Adipocyte (in vitro differentiated cells): Measurements from ENCODE around the gene BORCS8.
A peak's percentile ranks its signal among the peaks of the same experiment; 100 is the strongest.
"Not testable (repeated sequence)": the region's sequence is repeated elsewhere in the genome, so short reads cannot be mapped to it uniquely, and the experiment has no call there.

Experiments used
- DNase-seq: peaks from one replicate; pipeline ENCODE4 v3.0.0-alpha.2; 2015; ENCODE audit warnings: low read depth
- H3K27me3 ChIP-seq: replicated peaks from 2 replicates; pipeline ENCODE4 v1.7.0; 2013; ENCODE audit warnings: mild to moderate bottlenecking, low read length, moderate library complexity; ENCODE audit not compliant: control insufficient read depth, insufficient read depth
- H3K36me3 ChIP-seq: 2 replicates; pipeline ENCODE4 v1.7.0; 2013; ENCODE audit warnings: low read length, mild to moderate bottlenecking, moderate library complexity; ENCODE audit not compliant: control insufficient read depth, insufficient read depth, severe bottlenecking
- H3K4me1 ChIP-seq: 2 replicates; pipeline ENCODE4 v1.7.0; 2013; ENCODE audit warnings: mild to moderate bottlenecking, low read length, moderate library complexity; ENCODE audit not compliant: control insufficient read depth, insufficient read depth
- H3K4me3 ChIP-seq: 2 replicates; pipeline ENCODE4 v1.7.0; 2013; ENCODE audit warnings: mild to moderate bottlenecking, low read length, moderate library complexity
- H3K9ac ChIP-seq: 2 replicates; pipeline ENCODE4 v1.7.0; 2013; ENCODE audit warnings: mild to moderate bottlenecking, low read length, moderate library complexity
- H3K9me3 ChIP-seq: 2 replicates; pipeline ENCODE4 v1.7.0; 2013; ENCODE audit warnings: mild to moderate bottlenecking, low read length, moderate library complexity; ENCODE audit not compliant: control insufficient read depth

Gene BORCS8

GRCh38 chr19:19145281-19145680 lies 46.7 kb downstream of the BORCS8 start:
- Histone ChIP-seq H3K27me3 (no peaks in the 10 kb centered on the region), H3K9ac (no peak overlapping the region), H3K4me1 (no peaks in the 10 kb centered on the region), H3K36me3 (peaks cover 4% of the 10 kb centered on the region), H3K4me3 (no peak overlapping the region), H3K9me3 (no peaks in the 10 kb centered on the region)
- no peak for DNase-seq

GRCh38 chr19:19142347-19142746 lies 49.6 kb downstream of the BORCS8 start:
- Histone ChIP-seq H3K9me3 (no peaks in the 10 kb centered on the region), H3K36me3 (peaks cover 4% of the 10 kb centered on the region), H3K27me3 (no peaks in the 10 kb centered on the region), H3K4me3 (no peak overlapping the region), H3K9ac (no peak overlapping the region), H3K4me1 (peaks cover 4% of the 10 kb centered on the region)
- DNase-seq: no peak

GRCh38 chr19:19140476-19140875 lies 51.5 kb downstream of the BORCS8 start:
- no peaks in the 10 kb centered on the region for H3K27me3 ChIP-seq
- no peak overlapping the region for H3K4me3 ChIP-seq

GRCh38 chr19:19139876-19140229 lies 52.1 kb downstream of the BORCS8 start:
- Histone ChIP-seq H3K36me3 (no peaks in the 10 kb centered on the region), H3K9me3 (no peaks in the 10 kb centered on the region), H3K4me3 (no peak overlapping the region), H3K4me1 (peaks cover 6% of the 10 kb centered on the region), H3K9ac (no peak overlapping the region), H3K27me3 (no peaks in the 10 kb centered on the region)
- no peak for DNase-seq

More at GRCh38 chr19:19140476-19140875, 51.5 kb downstream of the BORCS8 start:
- no peak overlapping the region for H3K9ac ChIP-seq
- H3K9me3 ChIP-seq: no peaks in the 10 kb centered on the region
- no peaks in the 10 kb centered on the region for H3K36me3 ChIP-seq
- DNase-seq: no peak
- peaks cover 6% of the 10 kb centered on the region for H3K4me1 ChIP-seq

- Histone ChIP-seq H3K4me1 (peaks cover 6% of the 10 kb centered on the region), H3K4me3 (peak within 1 kb of the TSS; percentile 87), H3K36me3 (no peaks in the 10 kb centered on the region), H3K9me3 (no peaks in the 10 kb centered on the region), H3K27me3 (no peaks in the 10 kb centered on the region), H3K9ac (peak within 1 kb of the TSS; percentile 92)
- peak; percentile 99 for DNase-seq
Measured at GRCh38 chr19:19138109-19138981, 53.6 kb downstream of the BORCS8 start, which contains the start of gene TMEM161A. TSS of gene TMEM161A (minus strand) at chr19:19138478. CDS start at chr19:19138428, 50 bp downstream.

- peaks cover under 1% of the 10 kb centered on the region for H3K9me3 ChIP-seq
- H3K9ac ChIP-seq: peak overlapping the region; percentile 92
- H3K36me3 ChIP-seq: no peaks in the 10 kb centered on the region
- H3K4me1 ChIP-seq: peaks cover 6% of the 10 kb centered on the region
- peak overlapping the region; percentile 87 for H3K4me3 ChIP-seq
- DNase-seq: peak; percentile 41
- H3K27me3 ChIP-seq: no peaks in the 10 kb centered on the region
Measured at GRCh38 chr19:19137556-19138108, 54.3 kb downstream of the BORCS8 start.

GRCh38 chr19:19135713-19136112 lies 56.2 kb downstream of the BORCS8 start:
- H3K9ac ChIP-seq, DNase-seq, H3K36me3 ChIP-seq, H3K4me1 ChIP-seq, H3K27me3 ChIP-seq, H3K4me3 ChIP-seq: not testable (repeated sequence)
- H3K9me3 ChIP-seq: peaks cover 10% of the 10 kb centered on the region

- H3K4me3 ChIP-seq: no peak overlapping the region
- DNase-seq: no peak
- no peak overlapping the region for H3K9ac ChIP-seq
- H3K36me3 ChIP-seq: peaks cover 6% of the 10 kb centered on the region
- peaks cover 10% of the 10 kb centered on the region for H3K9me3 ChIP-seq
- H3K4me1 ChIP-seq: peaks cover 6% of the 10 kb centered on the region
- H3K27me3 ChIP-seq: no peaks in the 10 kb centered on the region
Measured at GRCh38 chr19:19134687-19135158, 57.2 kb downstream of the BORCS8 start.

GRCh38 chr19:19133985-19134384 lies 58.0 kb downstream of the BORCS8 start:
- DNase-seq: no peak
- peaks cover 10% of the 10 kb centered on the region for H3K9me3 ChIP-seq
- peaks cover 6% of the 10 kb centered on the region for H3K4me1 ChIP-seq
- H3K36me3 ChIP-seq: peaks cover 6% of the 10 kb centered on the region
- H3K27me3 ChIP-seq: no peaks in the 10 kb centered on the region
- no peak overlapping the region for H3K9ac ChIP-seq
- H3K4me3 ChIP-seq: no peak overlapping the region

- no peak for DNase-seq
- no peaks in the 10 kb centered on the region for H3K27me3 ChIP-seq
- H3K4me3 ChIP-seq: no peak overlapping the region
- no peak overlapping the region for H3K9ac ChIP-seq
- peaks cover 6% of the 10 kb centered on the region for H3K36me3 ChIP-seq
- H3K4me1 ChIP-seq: peaks cover 6% of the 10 kb centered on the region
- H3K9me3 ChIP-seq: peaks cover 10% of the 10 kb centered on the region
Measured at GRCh38 chr19:19132912-19133311, 59.0 kb downstream of the BORCS8 start.

GRCh38 chr19:19131989-19132388 lies 60.0 kb downstream of the BORCS8 start:
- H3K9ac ChIP-seq: no peak overlapping the region
- peaks cover 6% of the 10 kb centered on the region for H3K36me3 ChIP-seq
- no peak for DNase-seq

More at GRCh38 chr19:19131989-19132388, 60.0 kb downstream of the BORCS8 start:
- Histone ChIP-seq H3K9me3 (peaks cover 10% of the 10 kb centered on the region), H3K27me3 (no peaks in the 10 kb centered on the region), H3K4me1 (no peaks in the 10 kb centered on the region), H3K4me3 (no peak overlapping the region)
